Measurements from ENCODE around the gene TSPAN17.
A peak's percentile ranks its signal among the peaks of the same experiment; 100 is the strongest.
"Not testable (repeated sequence)": the region's sequence is repeated elsewhere in the genome, so short reads cannot be mapped to it uniquely, and the experiment has no call there.

The TSPAN17 gene

GRCh38 chr5:176647030-176647842 is at the start of gene TSPAN17:
TSPAN17 (plus strand) TSS chr5:176647484; CDS start chr5:176647616, 132 bp downstream.
- peak; percentile 98 for DNase-seq (ENCODE audit: low read depth)

- not testable (repeated sequence) for DNase-seq (ENCODE audit: low read depth)
Observed at GRCh38 chr5:176599749-176600430, 47.4 kb upstream of the TSPAN17 start.

DNA sequence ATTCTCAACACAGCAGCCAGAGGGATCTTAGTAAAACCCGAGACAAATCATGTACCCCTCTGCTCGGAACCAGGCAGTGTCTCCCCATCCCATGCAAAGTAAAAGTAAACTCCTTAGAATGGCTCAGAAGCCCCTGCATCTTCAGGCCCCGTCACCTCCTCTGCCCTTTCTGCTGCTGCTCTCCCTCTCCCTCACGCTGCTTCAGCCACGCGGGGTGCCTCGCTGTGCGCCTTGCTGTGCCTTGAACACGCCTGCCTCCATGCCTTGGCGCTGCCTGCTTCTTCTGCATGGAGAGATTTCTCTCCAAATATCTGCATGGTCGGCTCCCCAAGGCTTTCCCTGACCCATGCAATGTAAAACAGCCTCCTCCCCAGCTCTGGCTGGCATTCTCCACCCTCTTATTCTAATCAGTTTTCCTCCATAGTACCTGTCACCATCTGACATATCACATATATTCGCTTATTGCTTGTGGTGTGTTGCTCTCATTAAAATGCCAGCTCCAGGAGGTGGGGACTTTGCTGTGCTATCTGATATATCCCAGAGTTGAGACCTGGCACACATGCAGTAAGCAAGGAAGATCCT is 45.3 kb upstream of the TSPAN17 start:
- DNase-seq (ENCODE audit: low read depth), result no peak

- no peak for DNase-seq (ENCODE audit: low read depth)
Observed at GRCh38 chr5:176603091-176603490, 44.2 kb upstream of the TSPAN17 start.

DNA sequence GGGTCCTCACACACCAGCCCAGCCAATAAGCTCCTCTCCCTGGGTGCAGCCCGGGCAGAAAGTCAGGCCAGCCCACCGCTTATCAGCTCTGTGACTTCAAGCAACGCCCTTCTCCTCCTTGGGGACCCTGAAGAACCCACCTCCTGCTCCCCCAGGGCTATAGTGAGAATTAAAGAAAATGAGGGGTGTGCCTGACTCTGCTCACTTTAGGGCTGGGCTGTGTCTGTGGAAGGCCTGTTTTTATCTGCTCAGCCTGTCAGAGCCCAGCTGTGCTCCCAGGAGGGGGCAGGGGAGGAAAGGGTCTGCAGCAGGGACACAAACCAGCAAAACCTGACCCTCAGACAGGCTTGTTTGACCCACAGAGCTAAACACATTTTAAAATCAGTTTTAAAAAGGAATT is 41.3 kb upstream of the TSPAN17 start:
- DNase-seq (ENCODE audit: low read depth), result no peak

GRCh38 chr5:176606875-176607274 is 40.4 kb upstream of the TSPAN17 start:
- DNase-seq (ENCODE audit: low read depth), result no peak

- DNase-seq (ENCODE audit: low read depth), result no peak
Observed at GRCh38 chr5:176608142-176608705, 39.1 kb upstream of the TSPAN17 start.

GRCh38 chr5:176608937-176609723 is 38.2 kb upstream of the TSPAN17 start:
- DNase-seq (ENCODE audit: low read depth), result no peak

DNA sequence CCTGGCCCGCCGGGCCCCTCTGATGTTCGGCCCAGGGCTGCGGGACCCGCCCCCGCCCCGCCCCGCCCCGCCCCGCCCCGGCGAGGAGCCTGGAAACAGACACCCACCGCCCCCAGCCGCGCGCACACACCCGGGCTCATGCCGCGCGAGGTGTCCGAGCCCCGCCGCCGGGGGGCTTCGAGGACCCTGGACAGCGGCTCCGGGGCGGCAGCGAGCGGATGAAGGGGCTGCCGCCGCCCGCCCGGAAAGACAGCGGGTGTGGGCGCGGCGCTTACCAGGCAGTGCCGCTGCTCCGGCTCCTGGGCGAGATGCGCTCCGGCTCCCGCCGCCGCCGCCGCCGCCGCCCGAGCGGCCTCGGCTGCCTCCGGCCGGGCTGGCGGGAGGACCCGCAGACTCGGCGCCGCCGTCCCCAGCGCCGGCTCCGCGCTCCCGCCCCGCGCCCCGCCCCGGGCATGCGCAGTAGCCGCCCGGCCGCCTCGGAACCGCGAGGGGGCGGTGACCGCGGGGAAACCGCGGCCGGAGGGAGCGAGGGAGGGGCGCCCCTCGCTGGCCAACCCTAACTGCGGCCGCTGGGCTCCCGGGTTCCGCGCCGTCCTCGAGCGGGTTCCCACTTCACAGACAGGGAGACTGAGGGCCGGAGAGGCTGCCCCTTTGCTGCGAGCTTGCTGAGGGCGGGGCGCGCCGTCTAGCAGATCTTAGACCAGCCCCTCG is 37.4 kb upstream of the TSPAN17 start, which contains the start of gene GPRIN1:
Gene GPRIN1 (minus strand): TSS at position 433 of the 711 bp plus-strand sequence. CDS start 10,322 bp downstream, outside the sequence.
- DNase-seq (ENCODE audit: low read depth), result peak; percentile 27

DNA sequence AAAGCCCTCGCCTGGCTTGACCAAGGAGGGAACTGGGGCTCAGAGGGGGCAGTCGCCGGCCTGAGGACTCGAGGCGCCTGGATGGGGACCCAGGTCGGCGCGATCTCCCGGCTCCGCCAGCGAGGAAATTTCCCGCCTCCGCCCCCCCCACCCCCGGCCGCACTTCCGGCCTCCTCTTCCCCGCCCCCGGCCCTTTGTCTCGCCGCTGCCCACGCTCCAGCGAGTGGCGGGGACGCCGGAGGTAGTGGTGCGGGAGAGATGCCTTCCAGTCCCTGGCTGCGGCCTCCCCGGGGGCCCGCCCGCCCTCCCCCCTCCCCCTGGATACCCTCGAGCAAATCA is 36.9 kb upstream of the TSPAN17 start:
- no peak for DNase-seq (ENCODE audit: low read depth)

GRCh38 chr5:176611435-176611834 is 35.8 kb upstream of the TSPAN17 start:
- DNase-seq (ENCODE audit: low read depth), result peak; percentile 66

DNA sequence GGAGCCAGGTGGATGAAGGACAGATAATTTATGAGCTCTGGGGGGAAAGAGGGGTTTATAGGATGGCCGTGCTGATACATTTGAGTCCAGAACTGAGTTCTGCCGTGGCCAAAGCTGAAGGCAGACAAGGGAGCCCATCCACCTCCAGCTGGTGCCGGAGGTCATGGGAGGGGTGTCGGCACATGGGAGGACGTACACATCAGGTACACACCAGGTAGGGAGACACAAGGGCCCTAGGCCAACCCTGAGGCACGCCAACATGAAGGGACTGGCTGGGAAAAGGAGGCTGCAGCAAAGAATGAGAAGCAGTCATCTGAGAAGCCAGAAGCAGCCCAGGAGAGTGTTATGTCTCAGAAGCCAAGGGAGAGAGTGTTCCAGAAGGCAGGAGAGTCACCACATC is 35.3 kb upstream of the TSPAN17 start:
- DNase-seq (ENCODE audit: low read depth), result no peak

GRCh38 chr5:176612855-176613254 is 34.4 kb upstream of the TSPAN17 start:
- no peak for DNase-seq (ENCODE audit: low read depth)

- peak; percentile 32 for DNase-seq (ENCODE audit: low read depth)
Observed at GRCh38 chr5:176614805-176615478, 32.3 kb upstream of the TSPAN17 start.

GRCh38 chr5:176616511-176616910 is 30.8 kb upstream of the TSPAN17 start:
- no peak for DNase-seq (ENCODE audit: low read depth)

DNA sequence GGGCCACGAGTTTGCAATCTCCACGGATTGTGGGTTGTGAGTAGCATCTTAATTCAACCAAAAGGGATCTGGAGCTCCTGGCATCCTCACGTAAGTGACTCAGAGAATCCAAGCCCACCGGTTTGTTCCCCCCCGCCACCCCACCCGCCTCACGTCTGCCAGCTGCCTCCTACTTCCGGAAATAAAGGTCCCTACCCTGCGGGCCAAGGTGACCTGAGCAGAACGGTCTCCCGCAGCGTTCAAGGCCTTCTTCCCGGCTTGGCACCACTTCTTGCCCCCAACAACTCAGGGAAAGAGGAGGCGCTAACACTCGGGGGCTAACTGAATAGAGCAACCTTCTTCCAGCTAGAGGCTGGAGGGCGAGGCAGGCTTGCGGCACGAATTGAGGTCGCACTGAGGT is 28.5 kb upstream of the TSPAN17 start:
- DNase-seq (ENCODE audit: low read depth), result no peak

DNA sequence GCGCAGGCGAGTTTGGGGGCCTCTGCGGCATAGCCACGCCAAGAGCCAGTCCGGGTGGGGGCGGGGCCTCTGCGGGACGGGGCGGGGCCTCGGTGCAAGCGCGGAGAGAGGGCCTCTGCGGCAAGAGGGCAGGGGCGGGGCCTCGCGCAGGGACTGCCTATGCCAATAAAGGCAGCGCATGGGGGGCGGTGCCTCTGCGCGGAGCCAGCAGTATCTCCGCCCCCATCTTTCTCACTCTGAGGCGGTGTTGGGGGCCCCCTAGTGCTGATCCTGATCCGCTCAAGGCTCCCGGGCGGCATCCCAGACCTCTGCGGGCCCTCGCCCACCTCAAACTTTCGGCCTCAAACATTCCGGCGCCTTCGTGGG is 28.1 kb upstream of the TSPAN17 start:
- DNase-seq (ENCODE audit: low read depth), result peak; percentile 28

- DNase-seq (ENCODE audit: low read depth), result no peak
Observed at GRCh38 chr5:176619569-176620332, 27.5 kb upstream of the TSPAN17 start.

GRCh38 chr5:176620333-176620981 is 26.8 kb upstream of the TSPAN17 start:
- DNase-seq (ENCODE audit: low read depth), result no peak

Data from GM04504 (cell line).